Endothelial cell of umbilical vein (primary cell): ENCODE data around the gene CAMSAP1.

Experiments
- CTCF ChIP-seq, 2 donors: IDR thresholded peaks; 1 replicate in 1 of 2; 2 replicates in 1 of 2; pipeline ENCODE4 v1.5.1; 2011; ENCODE audit warnings: low read length in 2 of 2, mild to moderate bottlenecking in 2 of 2, moderate library complexity in 2 of 2, control low read depth in 1 of 2, inconsistent platforms in 1 of 2, low read depth in 1 of 2; ENCODE audit not compliant: insufficient read depth in 1 of 2; ENCODE audit errors: extremely low read depth in 1 of 2
- EZH2 ChIP-seq: IDR thresholded peaks from 2 replicates; pipeline ENCODE4 v1.6.1; 2012; ENCODE audit warnings: borderline replicate concordance, low read depth, mild to moderate bottlenecking, moderate library complexity, low read length, inconsistent platforms; ENCODE audit not compliant: severe bottlenecking
- FOS ChIP-seq: IDR thresholded peaks from 2 replicates; pipeline ENCODE4 v1.6.1; 2011; ENCODE audit warnings: mild to moderate bottlenecking, low read length, moderate library complexity, borderline replicate concordance; ENCODE audit not compliant: insufficient read depth
- GATA2 ChIP-seq: IDR thresholded peaks from 2 replicates; pipeline ENCODE4 v1.7.0; 2011; ENCODE audit warnings: low read depth, mild to moderate bottlenecking, moderate library complexity, mixed read lengths, low read length; ENCODE audit not compliant: insufficient read length, insufficient read depth
- MAX ChIP-seq: IDR thresholded peaks from 2 replicates; pipeline ENCODE4 v1.6.1; 2011; ENCODE audit not compliant: insufficient read depth, insufficient read length
- MYC ChIP-seq: IDR thresholded peaks from one replicate; pipeline ENCODE4 v1.6.1; 2011; ENCODE audit warnings: mild to moderate bottlenecking, low read depth, low read length
- POLR2A ChIP-seq: IDR thresholded peaks from 2 replicates; pipeline ENCODE4 v1.6.1; 2012; ENCODE audit warnings: low read depth, mild to moderate bottlenecking, control low read depth, low read length
- POLR2AphosphoS5 ChIP-seq: IDR thresholded peaks from 2 replicates; pipeline ENCODE4 v1.6.1; 2012; ENCODE audit warnings: low read depth, mild to moderate bottlenecking, control low read depth, low read length, moderate library complexity; ENCODE audit not compliant: insufficient read depth

- TF ChIP-seq EZH2 = no peak
- no peak for TF ChIP-seq POLR2A
- TF ChIP-seq CTCF (IDR thresholded peaks at IDR 0.05; ENCODE audit: extremely low read depth in 1 of 2, insufficient read depth in 1 of 2, low read depth in 1 of 2, low read length in 2 of 2) = no peak
- no peak for TF ChIP-seq POLR2AphosphoS5
- no peak for TF ChIP-seq GATA2
- TF ChIP-seq MAX = no peak
- no peak for TF ChIP-seq FOS
- no peak for TF ChIP-seq MYC
Observed at GRCh38 chr9:135793221-135794056, 113.9 kb downstream of the CAMSAP1 start.
